ENCODE measurements around the gene SUPT3H.

GRCh38 chr6:45032426-45032825 is 345.3 kb downstream of the SUPT3H start:
- TF ChIP-seq CEBPB (IDR thresholded peaks at IDR 0.05) (peak; percentile 56; the same call in 1 of the 2 replicates), RAD21 (IDR thresholded peaks at IDR 0.05; ENCODE audit: low read depth) (no peak), CREB1 (IDR thresholded peaks at IDR 0.05; ENCODE audit: low read depth) (no peak), MAX (IDR thresholded peaks at IDR 0.05) (no peak), TEAD4 (IDR thresholded peaks at IDR 0.05) (no peak), USF1 (IDR thresholded peaks at IDR 0.05) (no peak), YY1 (IDR thresholded peaks at IDR 0.05; ENCODE audit: low read depth) (no peak), EP300 (IDR thresholded peaks at IDR 0.05; ENCODE audit: borderline replicate concordance) (no peak), NFIC (IDR thresholded peaks at IDR 0.05) (no peak)
